Kidney (tissue), 14 donors: ENCODE measurements around the gene SLC38A8. TPM values are rescaled to one million over a fixed set of nuclear protein-coding genes. Genes with fewer than 3 reads are reported as not detected.

ENCODE experiments used
- DNase-seq, 5 donors: peaks; one replicate each; pipeline ENCODE4 v3.0.0-alpha.2; 2013 to 2020
- FAIRE-seq: peaks from 2 replicates; lab custom pipeline; 2012; peaks lifted over from hg19 to GRCh38; lab: Jason Lieb, UNC
- H3K27ac ChIP-seq, 2 donors: one replicate each; pipeline ENCODE4 v1.7.0; 2013; ENCODE audit warnings: low read depth in 2 of 2, low read length in 2 of 2, inconsistent platforms in 1 of 2
- H3K27me3 ChIP-seq: one replicate; pipeline ENCODE4 v1.7.1; 2013; ENCODE audit warnings: low read length, inconsistent platforms; ENCODE audit not compliant: control insufficient read depth, insufficient read depth
- H3K36me3 ChIP-seq, 3 donors: one replicate each; pipeline versions ENCODE4 v1.7.0 to v1.7.1; 2013; ENCODE audit warnings: low read length in 3 of 3, control low read depth in 1 of 3, inconsistent platforms in 1 of 3; ENCODE audit not compliant: insufficient read depth in 3 of 3, control insufficient read depth in 2 of 3
- H3K4me1 ChIP-seq, 3 donors: one replicate each; pipeline versions ENCODE4 v1.7.0 to v1.7.1; 2013; ENCODE audit warnings: low read length in 3 of 3, inconsistent platforms in 1 of 3, low read depth in 1 of 3; ENCODE audit not compliant: control insufficient read depth in 2 of 3, insufficient read depth in 2 of 3
- H3K4me3 ChIP-seq, 3 donors: one replicate each; pipeline versions ENCODE4 v1.7.0 to v1.8.1; 2013; ENCODE audit warnings: low read length in 3 of 3, control low read depth in 1 of 3, inconsistent platforms in 1 of 3
- H3K9ac ChIP-seq, 3 donors: one replicate each; pipeline versions ENCODE4 v1.7.0 to v1.7.1; 2013; ENCODE audit warnings: low read length in 3 of 3, control low read depth in 1 of 3, inconsistent platforms in 1 of 3
- H3K9me3 ChIP-seq, 3 donors: one replicate each; pipeline versions ENCODE4 v1.7.0 to v1.7.1; 2013; ENCODE audit warnings: low read length in 3 of 3, control low read depth in 1 of 3, inconsistent platforms in 1 of 3; ENCODE audit not compliant: control insufficient read depth in 2 of 3, insufficient read depth in 1 of 3
- CTCF ChIP-seq: IDR thresholded peaks from 3 replicates; pipeline ENCODE4 v1.5.1; 2012; ENCODE audit warnings: mild to moderate bottlenecking, moderate library complexity, borderline replicate concordance; ENCODE audit not compliant: insufficient read depth; ENCODE audit errors: extremely low read depth
- intact Hi-C: fragments of 100-400 bp; cut with DNase I; formaldehyde crosslinking; loops from one replicate; pipeline ENCODE4 v1.11.1; 2022
- polyA plus RNA-seq: library from polyadenylated mRNA; stranded (reverse); fragments of 350-450 nt; fragmentation: Illumina TruSeq; extraction: RNeasy Lipid Tissue Mini Kit (QIAGEN cat#74804); gene quantifications from one replicate; pipeline ENCODE4 v1.2.3, GENCODE V29; 2014; ENCODE audit warnings: low read depth, low replicate concordance; ENCODE audit not compliant: insufficient read depth
- total RNA-seq: library from RNA; stranded (reverse); fragmentation: NEBNext Ultra II Directional; extraction: Animal tissue kit (Norgen Biotek cat#: 25700); gene quantifications from one replicate; pipeline ENCODE4 v1.2.1, GENCODE V29; 2021
- donor health status: control.
- donor health status: control.
- donor health status: control.
- donor health status: control.
- donor health status: control.
- donor health status: DM: yes; HTN: yes; CAD: no.
- donor health status: Normal renal cell carcinoma (clear cell type).

SLC38A8 gene
- total and polyA plus RNA-seq, 2 donors from 2014 or later, result 0.30 TPM; not detected in 1

- Histone ChIP-seq H3K4me1 (no peaks in the 10 kb centered on the region), H3K36me3 (peaks cover 0 to 4% (median 0%) of the 10 kb centered on the region in 3 donors), H3K9me3 (no peaks in the 10 kb centered on the region), H3K9ac (no peak overlapping the region), H3K4me3 (no peak overlapping the region), H3K27me3 (no peaks in the 10 kb centered on the region), H3K27ac (no peak overlapping the region)
- DNase-seq (peak in 1 of 5 donors; percentile 56), FAIRE-seq (no peak)
- TF ChIP-seq CTCF, result no peak
- intact Hi-C loops, result no loop called here
Observed at GRCh38 chr16:84045818-84046470, 3.3 kb upstream of the SLC38A8 start.

- no peak for TF ChIP-seq CTCF
- no peak for FAIRE-seq
- intact Hi-C loops, result no loop called here
- Histone ChIP-seq H3K9me3 (no peaks in the 10 kb centered on the region), H3K4me3 (no peak overlapping the region), H3K27ac (no peak overlapping the region), H3K36me3 (peaks cover 0 to 2% (median 0%) of the 10 kb centered on the region in 3 donors), H3K4me1 (no peaks in the 10 kb centered on the region), H3K9ac (no peak overlapping the region), H3K27me3 (no peaks in the 10 kb centered on the region)
- peak in 1 of 5 donors; percentile 56 for DNase-seq
Observed at GRCh38 chr16:84045001-84045817, 2.6 kb upstream of the SLC38A8 start.

GRCh38 chr16:84044118-84044488 lies 1.5 kb upstream of the SLC38A8 start:
- no peak overlapping the region for H3K9ac ChIP-seq
- no peak for FAIRE-seq
- peak; percentile 31 for TF ChIP-seq CTCF
- DNase-seq, result peak in 2 of 5 donors; percentile 29 to 31
- H3K27ac ChIP-seq, result no peak overlapping the region
- H3K4me3 ChIP-seq, result no peak overlapping the region
- no peaks in the 10 kb centered on the region for H3K9me3 ChIP-seq
- H3K27me3 ChIP-seq, result no peaks in the 10 kb centered on the region
- intact Hi-C loops, result no loop called here
- no peaks in the 10 kb centered on the region for H3K36me3 ChIP-seq
- no peaks in the 10 kb centered on the region for H3K4me1 ChIP-seq
